ENCODE results near the gene NTPCR.
A peak's percentile ranks its signal among the peaks of the same experiment; 100 is the strongest.
"Not testable (repeated sequence)": the region's sequence is repeated elsewhere in the genome, so short reads cannot be mapped to it uniquely, and the experiment has no call there.

NTPCR gene

DNA sequence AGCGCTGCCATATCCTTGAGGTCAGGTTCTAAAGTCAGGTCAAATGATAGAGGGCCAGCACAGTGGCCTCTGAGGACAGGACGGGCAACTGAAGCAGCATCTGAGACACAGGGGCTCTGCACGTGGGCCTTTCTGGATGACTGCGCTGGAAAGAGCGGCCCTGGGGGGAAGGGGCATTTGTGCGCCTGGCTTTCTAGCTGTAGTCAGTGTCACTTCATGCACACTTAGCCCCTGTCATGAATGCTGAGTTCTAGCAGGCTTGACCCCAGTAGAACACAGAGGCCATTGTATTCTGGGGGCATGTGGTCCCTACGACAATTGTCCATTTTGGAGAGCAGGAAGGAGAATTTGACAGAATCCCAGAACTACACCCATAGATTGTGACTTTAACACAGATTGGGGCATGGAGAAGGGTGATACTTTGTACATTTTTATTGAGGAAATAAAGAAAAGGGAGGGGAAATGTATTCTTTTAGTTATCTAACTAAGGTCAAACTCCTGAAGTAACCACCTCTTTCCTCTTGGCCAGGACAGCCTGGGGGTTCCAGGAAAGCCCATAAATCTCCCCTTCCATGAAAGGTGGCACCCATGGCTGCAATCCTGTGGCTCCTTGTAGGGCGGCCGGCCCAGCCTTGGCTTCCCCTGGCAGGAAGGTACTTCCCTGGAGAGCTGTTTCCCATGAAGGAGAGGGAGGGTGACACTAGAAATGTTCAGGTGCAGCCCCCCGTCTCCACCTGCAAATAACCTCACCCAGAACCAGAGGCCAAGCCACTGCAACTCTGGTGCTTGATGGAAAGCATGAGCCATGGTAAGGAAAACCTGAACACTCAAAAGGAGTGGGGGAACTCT lies 34.4 kb downstream of the NTPCR start:
- peak; percentile 76 for DNase-seq (ENCODE audit: low spot score)

DNA sequence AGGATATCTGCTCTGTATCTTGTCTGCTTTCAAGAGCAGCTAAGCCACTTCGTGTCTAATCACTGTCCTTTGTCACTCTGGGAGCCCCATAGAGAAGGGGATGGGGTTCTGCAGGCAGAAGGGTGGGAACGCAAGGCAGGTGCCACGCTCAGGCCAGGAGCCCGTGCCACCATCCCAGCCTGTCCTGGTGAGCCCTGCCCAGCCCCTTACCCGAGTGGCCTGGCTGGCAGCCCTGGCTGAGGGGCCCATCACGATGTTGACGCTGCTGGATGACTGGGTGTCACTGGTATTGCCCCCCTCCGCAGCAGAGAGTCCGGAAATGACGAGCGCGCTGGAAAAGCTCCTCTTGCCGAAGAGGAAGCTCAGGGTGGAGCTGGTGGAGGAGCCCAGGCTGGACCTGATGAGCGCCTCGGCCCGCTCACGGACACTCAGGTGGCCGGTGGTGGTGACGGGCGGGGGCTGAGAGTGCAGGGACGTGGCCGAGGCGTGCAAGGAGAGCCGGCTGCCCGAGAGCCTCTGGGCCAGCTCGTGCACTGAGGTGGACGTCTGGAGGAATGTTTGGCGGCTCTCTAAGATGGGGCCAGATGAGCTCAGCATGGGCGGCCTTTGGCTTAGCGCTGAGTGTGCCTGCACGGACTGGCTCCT lies 35.6 kb downstream of the NTPCR start:
- no peak for DNase-seq (ENCODE audit: low spot score)

DNA sequence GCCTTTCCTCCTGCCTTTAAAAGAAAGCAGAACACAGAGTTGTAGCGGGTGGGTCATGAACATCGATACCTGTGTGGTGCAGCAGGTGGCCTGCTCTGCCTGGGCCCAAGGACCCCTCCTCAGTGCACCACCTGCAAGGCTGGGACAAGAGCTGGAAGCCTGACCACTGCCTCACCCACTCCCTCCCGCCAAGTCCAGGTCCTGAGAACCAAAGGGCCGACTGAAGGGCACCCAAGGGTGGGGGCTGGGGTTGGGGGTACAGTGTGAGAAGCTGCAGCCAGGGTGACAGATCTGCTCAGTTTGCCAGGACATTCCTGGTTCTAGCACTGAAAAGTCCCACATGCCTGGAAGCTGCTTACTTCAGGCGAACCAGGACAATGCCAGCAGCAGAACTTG lies 36.1 kb downstream of the NTPCR start:
- no peak for DNase-seq (ENCODE audit: low spot score)

DNA sequence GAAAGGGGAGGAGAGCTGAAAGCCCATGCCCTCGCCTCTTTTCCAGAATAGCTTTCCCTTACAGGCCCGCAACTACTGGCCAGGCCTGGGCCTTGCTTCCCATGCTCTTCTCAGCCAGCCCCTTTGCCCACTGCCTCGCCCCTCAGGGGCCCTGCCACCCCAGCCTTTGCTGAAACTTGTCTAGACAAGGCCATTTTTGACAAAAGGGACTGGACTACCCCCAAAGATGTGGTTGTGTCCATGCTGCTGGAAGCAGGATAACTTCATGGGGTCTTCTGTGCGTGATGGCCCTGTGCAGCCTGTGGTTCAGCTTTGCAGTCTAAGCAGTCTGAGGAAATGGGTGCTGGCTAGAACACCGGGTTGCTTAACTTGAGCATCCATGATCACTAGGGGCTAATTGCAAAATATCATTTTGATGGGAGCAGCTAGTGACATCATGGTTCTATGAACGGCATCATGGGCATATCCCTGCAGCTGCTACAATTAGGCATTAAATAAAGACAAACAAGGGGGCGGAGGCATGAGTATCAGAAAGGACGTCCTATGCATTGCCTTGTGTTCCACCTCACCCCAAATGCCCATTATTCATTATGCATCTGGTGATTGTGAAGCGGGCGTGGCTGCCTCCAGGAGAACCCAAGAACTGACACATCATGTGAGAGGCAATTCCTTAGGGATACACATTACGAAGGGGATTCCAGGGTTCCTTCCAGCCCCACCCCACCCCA lies 36.8 kb downstream of the NTPCR start:
- DNase-seq (ENCODE audit: low spot score): no peak

DNA sequence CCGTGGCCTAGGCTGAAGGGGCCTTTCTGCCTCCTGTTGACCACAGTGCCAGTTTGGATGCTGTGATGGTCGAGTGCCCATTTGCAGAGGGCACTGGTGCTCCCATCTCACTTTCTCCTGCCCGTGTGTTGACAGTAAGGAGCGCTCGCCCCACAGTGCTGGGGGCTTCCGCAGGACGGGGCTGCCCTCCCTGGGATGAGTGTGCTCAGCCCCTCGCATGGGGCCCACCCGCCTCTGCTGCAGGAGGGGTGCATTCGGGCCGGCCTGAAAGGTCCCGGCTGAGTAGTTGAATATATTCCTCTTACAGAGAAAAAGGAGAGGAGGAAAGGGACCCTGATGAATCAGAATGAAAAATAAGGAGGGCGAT lies 37.3 kb downstream of the NTPCR start:
- DNase-seq (ENCODE audit: low spot score): no peak

DNA sequence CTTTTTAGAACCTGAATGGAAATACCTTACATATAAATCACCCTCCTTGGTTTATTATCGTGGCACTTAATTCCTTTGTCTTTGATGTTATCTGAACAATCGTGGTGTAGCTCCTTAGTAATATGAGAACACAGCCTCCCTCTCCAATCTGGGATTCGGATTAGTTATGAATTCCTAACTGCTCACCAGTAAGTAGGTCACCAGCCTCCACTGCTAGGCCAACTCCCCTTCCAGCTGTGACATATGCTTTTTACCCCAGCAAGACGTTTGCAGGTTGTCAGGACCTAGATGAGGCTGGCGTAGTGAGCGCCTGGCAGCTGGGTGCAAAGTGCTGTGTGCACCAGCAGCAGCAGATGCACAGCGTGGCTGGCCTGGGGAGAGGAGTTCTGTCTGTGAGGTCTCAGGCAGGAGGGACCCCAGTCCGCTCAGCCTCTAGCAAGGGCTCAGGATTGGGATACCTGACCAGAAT lies 38.2 kb downstream of the NTPCR start:
- DNase-seq (ENCODE audit: low spot score): peak; percentile 70

DNA sequence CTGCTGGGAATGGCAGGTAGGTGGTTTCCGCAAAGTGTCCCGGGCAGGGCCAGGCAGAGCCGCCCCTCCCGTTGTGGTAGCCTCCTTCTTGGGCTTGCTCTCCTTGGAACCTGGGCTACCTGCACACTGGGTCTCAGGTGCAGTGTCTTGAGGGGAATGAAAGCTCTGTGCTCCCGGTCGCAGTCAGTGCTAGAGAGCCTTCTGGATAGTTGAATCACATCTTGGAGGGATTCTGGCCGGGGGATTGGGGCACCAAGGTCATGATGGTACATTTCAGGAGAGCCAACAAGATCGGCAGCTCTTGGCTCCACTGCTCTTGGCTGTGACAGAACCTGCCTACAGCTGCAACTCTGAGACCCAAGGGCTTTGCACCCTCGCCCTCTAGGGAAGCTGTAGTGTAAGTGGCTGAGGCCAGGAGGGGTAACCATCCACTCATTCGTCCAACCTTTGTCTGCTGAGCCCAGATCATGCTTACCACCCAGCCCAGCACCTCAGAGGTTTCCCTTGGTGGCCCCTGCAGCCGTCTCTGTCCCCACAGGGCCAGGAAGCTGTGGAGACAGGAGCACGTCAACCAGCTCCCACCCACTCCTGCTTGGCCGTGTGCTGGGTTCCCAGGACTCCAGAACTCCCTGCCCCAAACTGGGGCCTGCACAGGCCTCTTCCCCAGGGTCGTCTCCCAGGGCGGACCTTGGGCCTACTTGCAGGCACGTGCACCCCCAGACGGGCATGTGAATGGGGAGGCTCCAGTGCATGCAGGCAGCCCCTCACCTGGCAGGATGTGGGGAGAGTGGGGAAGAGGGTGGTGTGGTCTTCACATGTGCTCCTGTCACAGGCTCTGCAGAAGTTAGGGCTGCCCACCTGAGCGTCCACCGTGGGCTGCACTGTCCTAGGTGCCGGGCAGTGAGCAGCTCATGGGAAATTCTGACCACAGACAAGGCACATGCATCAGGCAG lies 40.0 kb downstream of the NTPCR start:
- no peak for DNase-seq (ENCODE audit: low spot score)

DNA sequence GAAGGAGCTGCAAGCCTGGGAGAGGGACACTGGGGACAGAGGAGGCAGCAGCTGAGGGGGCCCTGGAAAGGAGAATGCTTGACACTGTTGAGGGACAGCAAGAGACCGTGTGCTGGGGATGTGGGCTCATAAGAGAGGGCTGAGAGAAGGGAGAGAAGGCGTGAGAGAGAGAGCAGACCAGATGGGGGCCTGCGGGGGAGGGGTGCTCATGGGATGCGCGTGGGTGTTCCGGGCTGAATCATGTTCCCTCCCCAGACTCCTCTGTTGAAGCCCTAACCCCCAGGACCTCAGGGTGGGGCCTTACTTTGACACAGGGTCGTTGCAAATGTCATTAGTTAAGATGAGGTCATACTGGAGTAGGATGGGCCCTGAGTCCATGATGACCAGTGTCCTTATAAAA lies 40.8 kb downstream of the NTPCR start:
- DNase-seq (ENCODE audit: low spot score): no peak

DNA sequence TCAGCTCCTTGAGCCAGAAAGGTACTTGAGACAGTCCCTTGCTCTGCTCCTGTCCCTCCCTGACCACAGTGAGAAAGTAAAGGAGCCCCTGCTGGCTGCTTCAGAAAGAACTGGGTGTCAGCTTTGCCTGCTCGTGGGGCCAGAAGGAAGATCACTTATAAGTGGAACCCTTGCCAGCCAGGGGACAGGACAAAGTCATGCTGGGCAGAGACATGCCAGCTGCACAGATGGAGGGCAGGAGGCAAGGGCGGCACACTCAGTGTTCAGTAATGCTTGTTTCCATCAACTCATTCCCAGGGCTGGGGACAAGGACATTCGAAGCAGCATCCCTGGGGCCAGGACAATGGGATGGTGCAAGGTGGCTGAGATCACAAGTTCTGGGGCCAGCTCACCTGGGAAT lies 41.8 kb downstream of the NTPCR start:
- no peak for DNase-seq (ENCODE audit: low spot score)

DNA sequence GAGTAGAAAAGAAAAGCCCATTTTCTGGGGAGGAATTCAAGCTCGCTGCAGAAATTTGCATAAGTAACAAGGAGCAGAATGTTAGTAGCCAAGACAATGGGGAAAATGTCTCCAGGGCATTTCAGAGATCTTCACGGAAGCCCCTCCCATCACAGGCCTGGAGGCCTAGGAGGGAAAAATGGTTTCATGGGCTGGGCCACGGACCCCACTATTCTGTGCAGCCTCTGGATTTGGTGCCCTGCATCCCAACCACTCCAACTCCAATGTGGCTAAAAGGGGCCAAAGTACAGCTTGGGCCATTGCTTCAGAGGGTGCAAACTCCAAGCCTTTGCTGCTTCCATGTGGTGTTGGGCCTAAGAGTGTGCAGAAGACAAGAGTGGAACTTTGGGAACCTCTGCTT lies 43.1 kb downstream of the NTPCR start:
- no peak for DNase-seq (ENCODE audit: low spot score)

DNA sequence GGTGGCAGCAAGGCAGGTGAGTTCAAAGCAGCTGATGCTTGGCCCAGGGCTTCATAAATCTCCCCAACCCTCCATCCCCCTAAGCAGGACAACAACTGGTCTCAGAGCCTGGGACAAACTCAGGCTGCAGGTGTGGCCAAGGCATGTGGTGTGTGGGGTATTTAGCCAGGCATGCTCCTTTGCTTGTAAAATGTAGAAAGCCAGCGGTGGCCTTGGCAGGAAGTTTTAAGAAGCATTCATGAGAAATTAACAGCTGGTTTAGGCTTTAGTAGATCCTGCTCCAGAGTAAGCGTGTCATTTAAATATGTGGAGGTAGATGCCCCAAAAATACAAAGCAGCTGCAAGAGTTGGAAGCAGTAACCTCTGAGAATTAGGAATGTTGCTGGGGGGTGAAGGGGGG lies 44.8 kb downstream of the NTPCR start:
- DNase-seq (ENCODE audit: low spot score): no peak

DNA sequence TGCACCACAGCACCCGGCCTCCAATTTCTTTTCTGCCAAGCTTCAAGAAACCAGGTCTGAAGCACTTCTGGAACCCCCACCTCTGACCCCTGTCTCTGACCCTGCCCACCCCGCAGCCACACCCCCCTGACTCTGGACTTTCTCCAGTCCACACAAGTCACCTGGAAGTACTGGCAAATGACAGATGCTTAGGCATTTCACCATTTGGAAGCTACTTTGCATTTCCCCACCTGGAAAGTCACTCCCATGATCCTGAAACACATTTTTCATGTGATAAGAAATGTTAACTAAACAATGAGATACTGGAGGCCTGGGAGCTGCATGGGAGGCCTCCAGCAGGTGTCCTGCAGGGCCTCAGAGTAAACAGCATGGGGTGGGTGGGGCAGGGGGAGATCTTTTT lies 45.7 kb downstream of the NTPCR start:
- no peak for DNase-seq (ENCODE audit: low spot score)

DNA sequence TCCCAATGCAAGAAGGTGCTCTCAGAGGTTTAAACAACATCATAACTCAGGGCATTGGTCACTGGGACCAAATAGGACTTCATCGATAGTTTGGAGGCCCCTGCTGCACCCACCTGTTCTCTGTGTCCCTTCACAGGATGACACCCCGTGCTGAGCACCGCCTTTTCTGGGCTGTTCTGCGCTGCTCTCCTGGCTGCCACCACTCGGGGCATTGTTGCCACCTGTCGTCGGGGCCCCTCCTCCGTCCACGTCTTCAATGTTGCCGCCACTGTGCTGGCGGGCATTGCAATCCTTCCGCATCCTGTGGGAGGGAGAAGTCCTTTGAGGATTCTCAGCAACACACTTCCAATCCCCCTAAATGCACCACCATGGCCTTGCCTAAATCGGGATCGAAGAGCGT lies 47.7 kb downstream of the NTPCR start:
- no peak for DNase-seq (ENCODE audit: low spot score)

DNA sequence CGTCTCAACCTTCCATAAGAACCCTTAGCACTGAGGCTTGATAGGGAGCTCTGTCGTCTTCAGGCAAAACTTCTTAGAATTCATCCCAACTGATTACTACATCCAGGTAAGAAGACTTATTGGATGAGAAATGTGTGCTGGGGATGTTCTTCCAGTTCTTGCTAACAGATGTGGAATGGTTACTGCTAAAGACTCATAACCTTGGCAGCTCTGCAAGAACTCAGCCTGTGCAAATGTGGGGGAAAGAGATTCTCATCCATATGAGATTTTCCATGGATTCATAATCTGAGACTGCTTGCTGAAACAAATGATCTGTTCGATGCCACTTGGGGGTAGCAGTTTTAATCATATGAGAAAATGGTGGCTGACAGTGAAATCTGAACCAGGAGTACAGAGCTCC lies 48.2 kb downstream of the NTPCR start:
- no peak for DNase-seq (ENCODE audit: low spot score)

DNA sequence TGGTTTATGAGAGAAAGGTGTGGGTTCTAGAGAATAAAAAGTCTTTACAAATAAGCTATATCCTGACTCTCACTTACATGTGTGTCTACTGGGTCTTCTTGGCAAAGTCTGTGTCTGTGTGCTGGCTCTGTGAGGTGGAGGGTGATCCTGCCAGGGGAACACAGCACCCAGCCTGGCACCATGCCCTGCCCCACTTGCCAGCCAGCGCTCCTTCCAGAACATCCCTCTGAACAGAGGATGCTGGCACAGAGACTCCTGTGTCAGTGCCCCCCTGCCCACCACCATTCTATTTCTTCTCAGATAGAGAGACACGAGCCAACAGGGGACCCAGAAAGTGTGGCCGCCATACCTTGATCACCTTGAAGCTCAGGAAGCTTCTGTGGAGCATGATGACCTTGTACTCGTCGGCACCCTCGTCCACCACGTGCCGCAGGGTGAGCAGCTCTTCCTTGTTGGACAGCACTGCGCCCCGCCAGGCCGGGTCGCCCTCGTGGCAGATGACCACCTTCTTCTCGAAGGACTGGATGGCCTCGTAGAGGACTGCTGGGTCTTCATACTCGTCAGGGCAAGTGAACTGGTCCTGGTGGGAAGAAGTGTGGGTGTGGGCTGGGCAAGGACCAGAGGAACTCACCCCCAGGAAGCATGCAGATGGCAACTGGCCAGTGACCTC lies 49.7 kb downstream of the NTPCR start:
- no peak for DNase-seq (ENCODE audit: low spot score)

DNA sequence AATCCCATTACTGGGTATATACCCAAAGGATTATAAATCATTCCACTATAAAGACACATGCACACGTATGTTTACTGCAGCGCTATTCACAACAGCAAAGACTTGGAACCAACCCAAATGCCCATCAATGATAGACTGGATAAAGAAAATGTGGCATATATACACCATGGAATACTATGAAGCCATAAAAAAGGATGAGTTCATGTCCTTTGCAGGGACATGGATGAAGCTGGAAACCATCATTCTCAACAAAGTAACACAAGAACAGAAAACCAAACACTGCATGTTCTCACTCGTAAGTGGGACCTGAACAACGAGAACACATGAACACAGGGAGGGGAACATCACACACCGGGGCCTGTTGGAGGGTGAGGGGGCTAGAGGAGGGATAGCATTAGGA lies 53.2 kb downstream of the NTPCR start:
- not testable (repeated sequence) for DNase-seq (ENCODE audit: low spot score)

DNA sequence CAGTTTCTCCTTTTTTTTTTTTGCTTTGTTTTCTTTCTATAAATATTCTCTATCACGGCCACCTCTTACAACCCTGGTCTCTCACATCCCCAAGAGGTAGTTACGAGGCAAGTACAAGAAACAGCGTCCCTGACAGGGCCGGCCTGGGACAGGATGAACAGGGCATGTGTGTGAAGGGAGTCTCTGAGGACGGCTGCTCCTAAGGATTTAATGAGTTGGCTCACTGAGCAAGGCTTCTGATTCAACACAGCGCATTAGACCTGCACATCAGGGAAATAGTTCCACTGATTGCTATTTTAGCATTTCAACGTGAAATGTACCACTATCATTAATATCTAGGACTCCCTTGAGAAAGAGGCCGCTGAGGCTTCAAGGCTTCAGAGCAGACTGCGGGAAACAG lies 54.0 kb downstream of the NTPCR start:
- DNase-seq (ENCODE audit: low spot score): no peak

DNA sequence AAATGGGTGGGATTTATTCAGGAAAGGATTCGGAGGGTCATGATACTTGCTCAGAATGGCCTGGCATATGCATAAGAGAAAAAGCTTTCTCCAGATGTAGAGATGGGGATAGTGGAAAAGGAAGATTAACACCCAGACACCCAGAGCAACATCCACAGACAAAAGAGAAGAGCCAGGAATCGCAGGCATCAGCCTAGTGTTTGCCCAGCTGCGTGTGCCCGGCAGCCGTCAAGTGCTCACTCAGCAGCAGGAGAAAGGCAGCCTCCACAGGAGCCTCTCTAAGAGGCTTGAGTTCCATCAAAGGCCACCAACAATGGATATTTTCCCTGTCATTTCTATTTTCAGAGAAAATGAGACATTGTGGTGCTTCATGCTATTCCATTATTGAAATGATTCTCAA lies 54.7 kb downstream of the NTPCR start:
- DNase-seq (ENCODE audit: low spot score): no peak

DNA sequence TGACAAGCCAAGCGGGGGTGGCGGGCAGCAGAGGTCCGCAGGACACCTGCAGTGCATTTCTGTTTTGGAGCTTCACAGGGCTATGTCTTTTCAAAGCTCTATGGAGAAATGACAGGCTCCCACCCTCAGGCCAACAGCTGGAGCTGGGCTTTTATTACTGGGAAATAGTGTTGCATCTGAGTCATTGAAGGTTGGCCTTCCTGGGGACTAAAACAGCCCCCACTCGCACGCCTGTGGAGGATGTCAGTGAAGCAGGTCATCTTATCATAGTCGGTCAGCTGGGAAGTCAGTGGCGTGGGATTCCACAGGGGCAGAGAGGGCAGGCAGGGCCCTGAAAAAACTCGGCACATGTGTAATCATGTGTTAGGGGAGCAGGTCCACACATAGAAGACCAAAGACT lies 55.3 kb downstream of the NTPCR start:
- no peak for DNase-seq (ENCODE audit: low spot score)

DNA sequence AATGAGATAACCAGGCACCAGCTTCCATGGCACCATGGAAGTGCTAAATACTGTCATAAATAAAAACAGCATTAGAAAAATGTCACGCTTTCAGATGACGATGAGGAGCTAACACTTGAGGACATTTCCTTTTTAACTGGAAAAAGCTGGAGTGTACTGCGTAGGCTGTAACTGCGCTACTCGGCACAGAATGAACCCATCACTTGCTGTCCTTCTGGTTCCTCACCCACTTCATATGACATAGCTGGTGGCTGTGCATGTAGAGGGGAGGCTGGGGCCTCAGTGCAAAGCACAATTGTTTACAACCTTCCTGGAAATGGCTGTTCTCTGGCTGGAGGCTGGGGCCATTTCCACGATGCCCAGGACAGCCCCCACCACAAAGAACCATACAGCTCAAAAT lies 55.7 kb downstream of the NTPCR start:
- no peak for DNase-seq (ENCODE audit: low spot score)

DNA sequence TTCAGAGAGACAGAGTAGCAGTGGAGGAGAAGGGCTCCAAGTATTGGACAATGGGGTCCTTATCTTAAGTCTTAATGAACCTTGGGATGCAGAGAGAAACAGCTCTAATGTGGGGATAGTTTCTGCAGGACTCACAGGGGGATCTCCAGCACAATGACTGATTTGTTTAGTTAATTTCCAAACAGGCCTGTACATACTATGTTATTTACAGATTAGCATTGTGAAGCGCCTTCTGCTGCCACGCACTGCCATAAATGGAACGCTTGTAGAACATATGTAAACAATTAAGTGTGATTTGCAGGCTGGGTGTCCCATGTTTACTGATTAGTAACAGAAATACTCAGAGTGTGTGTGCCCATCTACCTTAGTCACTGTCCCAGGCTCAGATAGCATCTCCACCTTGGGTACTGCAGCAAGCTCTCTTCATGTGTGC lies 56.1 kb downstream of the NTPCR start:
- DNase-seq (ENCODE audit: low spot score): no peak

Data from putamen (tissue), 1 donor.